Measurements from ENCODE around the gene ARVCF. TPM values are rescaled to one million over a fixed set of nuclear protein-coding genes. Genes with fewer than 3 reads are reported as not detected.

The ARVCF gene
- total and polyA plus RNA-seq, 2 of the 8 experiments (the other 6 are each of a cell fraction or from before 2014, with no cell fraction given): 31.0 to 43.2 TPM

- TF ChIP-seq GABPA (IDR thresholded peaks at IDR 0.05; ENCODE audit: borderline replicate concordance, insufficient read depth, low read length) (no peak), KDM1A (IDR thresholded peaks at IDR 0.05; ENCODE audit: borderline replicate concordance, low read length) (no peak)
- Histone ChIP-seq H3K4ac (replicated peaks; ENCODE audit: insufficient read length, low read depth, low read length) (no peak overlapping the region), H3K9me3 (ENCODE audit: insufficient read depth in 2 of 2, low read depth in 1 of 2, low read length in 1 of 2) (no peaks in the 10 kb centered on the region), H2BK12ac (ENCODE audit: low read depth, low read length) (no peak overlapping the region), H2BK15ac (ENCODE audit: low read length) (no peak overlapping the region), H3K27me3 (replicated peaks in 1 of 4; ENCODE audit: control insufficient read depth in 3 of 4, extremely low read depth in 1 of 4, insufficient read depth in 3 of 4, low read length in 3 of 4) (no peaks in the 10 kb centered on the region), H3K4me3 (ENCODE audit: extremely low read depth in 1 of 4, insufficient read depth in 2 of 4, low read depth in 3 of 4, low read length in 4 of 4) (no peak overlapping the region), H2AFZ (ENCODE audit: low read length) (no peak overlapping the region), H3K79me1 (ENCODE audit: low read depth, low read length) (no peaks in the 10 kb centered on the region; the same call in none of the 2 replicates), H4K8ac (ENCODE audit: extremely low read depth, insufficient read depth, low read length) (no peak overlapping the region), H3K4me2 (ENCODE audit: insufficient read depth in 1 of 2, low read depth in 2 of 2, low read length in 2 of 2) (no peak overlapping the region), H3K14ac (ENCODE audit: insufficient read length) (no peak overlapping the region), H2BK20ac (ENCODE audit: low read length) (no peak overlapping the region), H4K5ac (ENCODE audit: insufficient read length, low read depth, low read length) (no peak overlapping the region), H3K9ac (replicated peaks in 1 of 4; ENCODE audit: extremely low read depth in 1 of 4, low read depth in 3 of 4, low read length in 3 of 4) (no peak overlapping the region), H3K4me1 (replicated peaks in 1 of 4; ENCODE audit: control insufficient read depth in 3 of 4, insufficient read depth in 4 of 4, low read length in 3 of 4) (peaks cover 0 to 9% (median 4%) of the 10 kb centered on the region in 4 experiments; a peak in 4 of 7 replicates), H2AK5ac (ENCODE audit: low read depth, low read length) (no peak overlapping the region), H2BK120ac (replicated peaks; ENCODE audit: low read depth, low read length) (no peak overlapping the region), H2BK5ac (ENCODE audit: low read depth, low read length) (no peak overlapping the region; the same call in 1 of the 2 replicates), H3K36me3 (ENCODE audit: control insufficient read depth in 2 of 4, insufficient read depth in 4 of 4, low read length in 3 of 4) (no peaks in the 10 kb centered on the region), H3K56ac (replicated peaks; ENCODE audit: insufficient read length, low read depth, low read length) (no peak overlapping the region), H3K79me2 (ENCODE audit: control insufficient read depth in 1 of 2, insufficient read depth in 2 of 2, low read length in 2 of 2) (no peaks in the 10 kb centered on the region), H3K23ac (ENCODE audit: insufficient read length) (no peak overlapping the region), H4K91ac (replicated peaks; ENCODE audit: insufficient read length, low read length) (no peak overlapping the region), H3K27ac (ENCODE audit: low read depth, low read length) (no peak overlapping the region), H4K20me1 (replicated peaks in 1 of 2; ENCODE audit: control insufficient read depth in 1 of 2, insufficient read depth in 2 of 2, low read length in 2 of 2) (peaks cover 2 to 4% of the 10 kb centered on the region in 2 experiments), H3K18ac (ENCODE audit: extremely low read depth, low read length) (no peak overlapping the region), H3K23me2 (ENCODE audit: low read depth, low read length) (peaks cover 10% of the 10 kb centered on the region; the same call in 1 of the 2 replicates)
- FAIRE-seq (no peak), DNase-seq (ENCODE audit: low read depth in 1 of 2, low spot score in 2 of 2) (no peak)
- ChIA-PET POLR2A (ENCODE audit: partially characterized antibody) (interaction anchor here (1.2 to 1.8 kb wide), 4 partner anchors 12 to 121 kb away, joined by 3 to 4 read pairs (median 3); no protein-coding TSS in a partner anchor), CTCF (ENCODE audit: partially characterized antibody) (interaction anchor here (0.8 to 5.8 kb wide), 5 partner anchors 9 to 312 kb away, joined by 3 to 50 read pairs (median 3); no protein-coding TSS in a partner anchor)
These were observed 25.3 kb downstream of the ARVCF start for GRCh38 chr22:19991395-19991644.
